HepG2 (cell line): ENCODE results near the gene ZNF554. TPM values are rescaled to one million over a fixed set of nuclear protein-coding genes. Genes with fewer than 3 reads are reported as not detected.

ENCODE experiments used
- CEBPB ChIP-seq: IDR thresholded peaks from 2 replicates; pipeline ENCODE4 v1.6.1; 2011; ENCODE audit warnings: low read depth, low read length, improper control_type of control experiment, borderline replicate concordance
- GATAD2A ChIP-seq: IDR thresholded peaks from 2 replicates; pipeline ENCODE4 v1.6.1; 2016
- HOXA3 ChIP-seq: sonication (generic); formaldehyde crosslinking; IDR thresholded peaks from 2 replicates; pipeline ENCODE4 v1.5.0; 2020; ENCODE audit warnings: missing genetic modification reagents
- ONECUT2 ChIP-seq: sonication (generic); formaldehyde crosslinking; IDR thresholded peaks from 2 replicates; pipeline ENCODE4 v1.4.0; 2020; ENCODE audit warnings: missing genetic modification reagents
- SAP130 ChIP-seq: IDR thresholded peaks from 2 replicates; pipeline ENCODE4 v1.6.1; 2016; ENCODE audit warnings: low read depth
- ZFP37 ChIP-seq: sonication (generic); formaldehyde crosslinking; IDR thresholded peaks from 2 replicates; pipeline ENCODE4 v1.4.0; 2020; ENCODE audit warnings: missing genetic modification reagents, borderline replicate concordance
- ZFX ChIP-seq: sonication (generic); formaldehyde crosslinking; IDR thresholded peaks from 2 replicates; pipeline ENCODE4 v1.4.0; 2020; ENCODE audit warnings: mild to moderate bottlenecking, low read depth, missing genetic modification reagents, moderate library complexity
- ZIK1 ChIP-seq: sonication (generic); formaldehyde crosslinking; IDR thresholded peaks from 2 replicates; pipeline ENCODE4 v1.5.0; 2020; ENCODE audit warnings: mild to moderate bottlenecking, low read depth, missing genetic modification reagents, borderline replicate concordance
- ZNF446 ChIP-seq: sonication (generic); formaldehyde crosslinking; IDR thresholded peaks from 2 replicates; pipeline ENCODE4 v1.5.0; 2020; ENCODE audit warnings: mild to moderate bottlenecking, missing genetic modification reagents
- ZNF674 ChIP-seq: sonication (generic); formaldehyde crosslinking; IDR thresholded peaks from 2 replicates; pipeline ENCODE4 v1.5.0; 2020; ENCODE audit warnings: low read depth, mild to moderate bottlenecking, missing genetic modification reagents
- ZNF678 ChIP-seq: sonication (generic); formaldehyde crosslinking; IDR thresholded peaks from 2 replicates; pipeline ENCODE4 v1.4.0; 2020; ENCODE audit warnings: mild to moderate bottlenecking, missing genetic modification reagents
- ZNF761 ChIP-seq: sonication (generic); formaldehyde crosslinking; conservative IDR thresholded peaks from 2 replicates; pipeline ENCODE4 v1.4.0; 2020; ENCODE audit warnings: mild to moderate bottlenecking, missing genetic modification reagents
- polyA plus RNA-seq, 8 experiments: library from polyadenylated mRNA; depleted of rRNA in 3 of 8; stranded (reverse) in 7 of 8; unstranded in 1 of 8; fragments of >200 nt; fragmentation: Illumina TruSeq in 4 of 8; extraction: Trizol in 4 of 8; gene quantifications; 2 replicates each; pipeline versions ENCODE4 v1.2.1 to v1.2.3, GENCODE V29; 2011 to 2016; ENCODE audit warnings: low read depth in 4 of 8, missing spikeins in 1 of 8, mixed read lengths in 1 of 8; ENCODE audit not compliant: insufficient read depth in 1 of 8
- total RNA-seq, 5 experiments: library from RNA; depleted of rRNA; stranded (reverse); fragments of >200 nt; fragmentation: Illumina TruSeq; extraction: Trizol; gene quantifications; 2 replicates each; pipeline ENCODE4 v1.2.3, GENCODE V29; 2016; ENCODE audit warnings: low read depth in 1 of 5
- TF ChIP-seq, protein P1 (sequence below): sonication (generic); formaldehyde crosslinking; IDR thresholded peaks from 2 replicates; pipeline ENCODE4 v1.5.1; 2020; ENCODE audit warnings: mild to moderate bottlenecking, missing genetic modification reagents
- TF ChIP-seq, protein P2 (sequence below): sonication (generic); formaldehyde crosslinking; conservative IDR thresholded peaks from 2 replicates; pipeline ENCODE4 v1.5.0; 2020; ENCODE audit warnings: missing genetic modification reagents
- TF ChIP-seq, protein P3 (sequence below): sonication (generic); formaldehyde crosslinking; IDR thresholded peaks from 2 replicates; pipeline ENCODE4 v1.4.0; 2020; ENCODE audit warnings: missing genetic modification reagents, borderline replicate concordance
- TF ChIP-seq, protein P4 (sequence below): sonication (generic); formaldehyde crosslinking; IDR thresholded peaks from 2 replicates; pipeline ENCODE4 v1.8.1; 2022; ENCODE audit warnings: mild to moderate bottlenecking, missing genetic modification reagents
- TF ChIP-seq, protein P5 (sequence below): sonication (generic); formaldehyde crosslinking; IDR thresholded peaks from 2 replicates; pipeline ENCODE4 v1.4.0; 2020; ENCODE audit warnings: missing genetic modification reagents, borderline replicate concordance

Gene ZNF554
- total and polyA plus RNA-seq, 2 of the 13 experiments (the other 11 are each of a cell fraction or from before 2014, with no cell fraction given) = 2.2 to 2.7 TPM

- TF ChIP-seq, protein P1, sequence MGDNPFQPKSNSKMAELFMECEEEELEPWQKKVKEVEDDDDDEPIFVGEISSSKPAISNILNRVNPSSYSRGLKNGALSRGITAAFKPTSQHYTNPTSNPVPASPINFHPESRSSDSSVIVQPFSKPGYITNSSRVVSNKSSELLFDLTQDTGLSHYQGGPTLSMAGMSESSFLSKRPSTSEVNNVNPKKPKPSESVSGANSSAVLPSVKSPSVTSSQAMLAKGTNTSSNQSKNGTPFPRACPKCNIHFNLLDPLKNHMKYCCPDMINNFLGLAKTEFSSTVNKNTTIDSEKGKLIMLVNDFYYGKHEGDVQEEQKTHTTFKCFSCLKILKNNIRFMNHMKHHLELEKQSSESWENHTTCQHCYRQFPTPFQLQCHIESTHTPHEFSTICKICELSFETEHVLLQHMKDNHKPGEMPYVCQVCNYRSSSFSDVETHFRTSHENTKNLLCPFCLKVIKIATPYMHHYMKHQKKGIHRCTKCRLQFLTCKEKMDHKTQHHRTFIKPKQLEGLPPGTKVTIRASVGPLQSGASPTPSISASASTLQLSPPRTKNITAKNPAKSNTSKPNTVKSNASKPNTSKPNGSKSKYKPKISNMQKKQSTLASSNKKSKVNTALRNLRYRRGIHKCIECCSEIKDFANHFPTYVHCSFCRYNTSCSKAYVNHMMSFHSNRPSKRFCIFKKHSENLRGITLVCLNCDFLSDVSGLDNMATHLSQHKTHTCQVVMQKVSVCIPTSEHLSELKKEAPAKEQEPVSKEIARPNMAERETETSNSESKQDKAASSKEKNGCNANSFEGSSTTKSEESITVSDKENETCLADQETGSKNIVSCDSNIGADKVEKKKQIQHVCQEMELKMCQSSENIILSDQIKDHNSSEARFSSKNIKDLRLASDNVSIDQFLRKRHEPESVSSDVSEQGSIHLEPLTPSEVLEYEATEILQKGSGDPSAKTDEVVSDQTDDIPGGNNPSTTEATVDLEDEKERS (CRISPR knock-in tag) = 0 out of 2 replicates have a peak, but pooled peaks have one; percentile 32
- no peak for TF ChIP-seq ZIK1 (CRISPR knock-in tag)
- TF ChIP-seq, protein P2, sequence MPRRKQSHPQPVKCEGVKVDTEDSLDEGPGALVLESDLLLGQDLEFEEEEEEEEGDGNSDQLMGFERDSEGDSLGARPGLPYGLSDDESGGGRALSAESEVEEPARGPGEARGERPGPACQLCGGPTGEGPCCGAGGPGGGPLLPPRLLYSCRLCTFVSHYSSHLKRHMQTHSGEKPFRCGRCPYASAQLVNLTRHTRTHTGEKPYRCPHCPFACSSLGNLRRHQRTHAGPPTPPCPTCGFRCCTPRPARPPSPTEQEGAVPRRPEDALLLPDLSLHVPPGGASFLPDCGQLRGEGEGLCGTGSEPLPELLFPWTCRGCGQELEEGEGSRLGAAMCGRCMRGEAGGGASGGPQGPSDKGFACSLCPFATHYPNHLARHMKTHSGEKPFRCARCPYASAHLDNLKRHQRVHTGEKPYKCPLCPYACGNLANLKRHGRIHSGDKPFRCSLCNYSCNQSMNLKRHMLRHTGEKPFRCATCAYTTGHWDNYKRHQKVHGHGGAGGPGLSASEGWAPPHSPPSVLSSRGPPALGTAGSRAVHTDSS (CRISPR knock-in tag) = no peak
- TF ChIP-seq ZFP37 = no peak
- TF ChIP-seq ZNF674 = no peak
- TF ChIP-seq, protein P3, sequence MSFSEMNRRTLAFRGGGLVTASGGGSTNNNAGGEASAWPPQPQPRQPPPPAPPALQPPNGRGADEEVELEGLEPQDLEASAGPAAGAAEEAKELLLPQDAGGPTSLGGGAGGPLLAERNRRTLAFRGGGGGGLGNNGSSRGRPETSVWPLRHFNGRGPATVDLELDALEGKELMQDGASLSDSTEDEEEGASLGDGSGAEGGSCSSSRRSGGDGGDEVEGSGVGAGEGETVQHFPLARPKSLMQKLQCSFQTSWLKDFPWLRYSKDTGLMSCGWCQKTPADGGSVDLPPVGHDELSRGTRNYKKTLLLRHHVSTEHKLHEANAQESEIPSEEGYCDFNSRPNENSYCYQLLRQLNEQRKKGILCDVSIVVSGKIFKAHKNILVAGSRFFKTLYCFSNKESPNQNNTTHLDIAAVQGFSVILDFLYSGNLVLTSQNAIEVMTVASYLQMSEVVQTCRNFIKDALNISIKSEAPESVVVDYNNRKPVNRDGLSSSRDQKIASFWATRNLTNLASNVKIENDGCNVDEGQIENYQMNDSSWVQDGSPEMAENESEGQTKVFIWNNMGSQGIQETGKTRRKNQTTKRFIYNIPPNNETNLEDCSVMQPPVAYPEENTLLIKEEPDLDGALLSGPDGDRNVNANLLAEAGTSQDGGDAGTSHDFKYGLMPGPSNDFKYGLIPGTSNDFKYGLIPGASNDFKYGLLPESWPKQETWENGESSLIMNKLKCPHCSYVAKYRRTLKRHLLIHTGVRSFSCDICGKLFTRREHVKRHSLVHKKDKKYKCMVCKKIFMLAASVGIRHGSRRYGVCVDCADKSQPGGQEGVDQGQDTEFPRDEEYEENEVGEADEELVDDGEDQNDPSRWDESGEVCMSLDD = no peak
- TF ChIP-seq, protein P4, sequence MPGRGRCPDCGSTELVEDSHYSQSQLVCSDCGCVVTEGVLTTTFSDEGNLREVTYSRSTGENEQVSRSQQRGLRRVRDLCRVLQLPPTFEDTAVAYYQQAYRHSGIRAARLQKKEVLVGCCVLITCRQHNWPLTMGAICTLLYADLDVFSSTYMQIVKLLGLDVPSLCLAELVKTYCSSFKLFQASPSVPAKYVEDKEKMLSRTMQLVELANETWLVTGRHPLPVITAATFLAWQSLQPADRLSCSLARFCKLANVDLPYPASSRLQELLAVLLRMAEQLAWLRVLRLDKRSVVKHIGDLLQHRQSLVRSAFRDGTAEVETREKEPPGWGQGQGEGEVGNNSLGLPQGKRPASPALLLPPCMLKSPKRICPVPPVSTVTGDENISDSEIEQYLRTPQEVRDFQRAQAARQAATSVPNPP (CRISPR knock-in tag) = no peak
- TF ChIP-seq HOXA3 (CRISPR knock-in tag) = peak; percentile 30; the same call in 1 of the 2 replicates
- no peak for TF ChIP-seq CEBPB
- no peak for TF ChIP-seq ZNF446 (CRISPR knock-in tag)
- TF ChIP-seq ZNF678 (CRISPR knock-in tag) = no peak
- peak; percentile 10; the same call in 1 of the 2 replicates for TF ChIP-seq GATAD2A (CRISPR knock-in tag)
- TF ChIP-seq ONECUT2 (CRISPR knock-in tag) = no peak
- 0 out of 2 replicates have a peak, but pooled peaks have one; percentile 13 for TF ChIP-seq ZNF761 (CRISPR knock-in tag)
- peak; percentile 53; the same call in 1 of the 2 replicates for TF ChIP-seq ZFX (CRISPR knock-in tag)
- peak; percentile 43 for TF ChIP-seq SAP130 (CRISPR knock-in tag)
- TF ChIP-seq, protein P5, sequence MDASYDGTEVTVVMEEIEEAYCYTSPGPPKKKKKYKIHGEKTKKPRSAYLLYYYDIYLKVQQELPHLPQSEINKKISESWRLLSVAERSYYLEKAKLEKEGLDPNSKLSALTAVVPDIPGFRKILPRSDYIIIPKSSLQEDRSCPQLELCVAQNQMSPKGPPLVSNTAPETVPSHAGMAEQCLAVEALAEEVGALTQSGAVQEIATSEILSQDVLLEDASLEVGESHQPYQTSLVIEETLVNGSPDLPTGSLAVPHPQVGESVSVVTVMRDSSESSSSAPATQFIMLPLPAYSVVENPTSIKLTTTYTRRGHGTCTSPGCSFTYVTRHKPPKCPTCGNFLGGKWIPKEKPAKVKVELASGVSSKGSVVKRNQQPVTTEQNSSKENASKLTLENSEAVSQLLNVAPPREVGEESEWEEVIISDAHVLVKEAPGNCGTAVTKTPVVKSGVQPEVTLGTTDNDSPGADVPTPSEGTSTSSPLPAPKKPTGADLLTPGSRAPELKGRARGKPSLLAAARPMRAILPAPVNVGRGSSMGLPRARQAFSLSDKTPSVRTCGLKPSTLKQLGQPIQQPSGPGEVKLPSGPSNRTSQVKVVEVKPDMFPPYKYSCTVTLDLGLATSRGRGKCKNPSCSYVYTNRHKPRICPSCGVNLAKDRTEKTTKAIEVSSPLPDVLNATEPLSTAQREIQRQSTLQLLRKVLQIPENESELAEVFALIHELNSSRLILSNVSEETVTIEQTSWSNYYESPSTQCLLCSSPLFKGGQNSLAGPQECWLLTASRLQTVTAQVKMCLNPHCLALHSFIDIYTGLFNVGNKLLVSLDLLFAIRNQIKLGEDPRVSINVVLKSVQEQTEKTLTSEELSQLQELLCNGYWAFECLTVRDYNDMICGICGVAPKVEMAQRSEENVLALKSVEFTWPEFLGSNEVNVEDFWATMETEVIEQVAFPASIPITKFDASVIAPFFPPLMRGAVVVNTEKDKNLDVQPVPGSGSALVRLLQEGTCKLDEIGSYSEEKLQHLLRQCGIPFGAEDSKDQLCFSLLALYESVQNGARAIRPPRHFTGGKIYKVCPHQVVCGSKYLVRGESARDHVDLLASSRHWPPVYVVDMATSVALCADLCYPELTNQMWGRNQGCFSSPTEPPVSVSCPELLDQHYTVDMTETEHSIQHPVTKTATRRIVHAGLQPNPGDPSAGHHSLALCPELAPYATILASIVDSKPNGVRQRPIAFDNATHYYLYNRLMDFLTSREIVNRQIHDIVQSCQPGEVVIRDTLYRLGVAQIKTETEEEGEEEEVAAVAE = peak; percentile 17
These were observed 46.9 kb downstream of the ZNF554 start (continued) for GRCh38 chr19:2866495-2867024.
